ENCODE results near the gene NCAM1. TPM values are rescaled to one million over a fixed set of nuclear protein-coding genes. Genes with fewer than 3 reads are reported as not detected.

NCAM1 gene
- total RNA-seq, 1 experiment from 2014 or later = 5.9 TPM

DNA sequence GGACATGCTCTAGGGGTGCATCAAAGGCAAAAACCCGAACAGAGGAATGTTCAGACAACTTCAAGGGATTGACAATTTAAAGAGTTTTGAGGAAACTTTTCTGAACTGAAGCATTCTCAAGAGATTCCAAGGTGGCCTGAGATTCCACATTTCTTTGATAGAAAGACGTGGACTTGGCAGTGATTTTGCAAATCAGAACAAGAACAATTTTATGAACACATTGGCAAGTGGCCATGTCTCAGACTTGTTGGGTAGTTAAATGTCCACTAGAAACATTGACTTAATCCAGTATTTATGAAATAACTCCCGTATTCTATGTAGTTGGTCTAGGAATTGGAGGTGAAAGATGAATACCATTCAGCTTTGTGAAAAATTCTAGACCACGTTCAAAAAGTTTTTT lies 13.8 kb downstream of the NCAM1 start:
- ATAC-seq (no peak), DNase-seq (ENCODE audit: low spot score) (no peak)
- H3K27ac Mint-ChIP-seq = no peak overlapping the region
- no peak overlapping the region for H3K4me3 Mint-ChIP-seq
- H3K36me3 Mint-ChIP-seq = no peaks in the 10 kb centered on the region
- CTCF ChIA-PET = no interaction called here
- peaks cover 23% of the 10 kb centered on the region for H3K4me1 Mint-ChIP-seq
- H3K9me3 Mint-ChIP-seq = no peaks in the 10 kb centered on the region
- H3K27me3 Mint-ChIP-seq (ENCODE audit: low read depth) = no peaks in the 10 kb centered on the region
- POLR2A ChIA-PET = no interaction called here
- TF ChIP-seq ESRRA (CRISPR knock-in tag; IDR thresholded peaks at IDR 0.05; ENCODE audit: borderline replicate concordance) (no peak), ZNF219 (CRISPR knock-in tag; IDR thresholded peaks at IDR 0.05; ENCODE audit: borderline replicate concordance) (no peak), GABPB1 (CRISPR knock-in tag; IDR thresholded peaks at IDR 0.05) (no peak), NFYB (CRISPR knock-in tag; conservative IDR thresholded peaks at IDR 0.05; ENCODE audit: low read depth) (no peak), GTF2I (CRISPR knock-in tag; conservative IDR thresholded peaks at IDR 0.05) (no peak), ZBTB21 (CRISPR knock-in tag; IDR thresholded peaks at IDR 0.05; ENCODE audit: borderline replicate concordance) (no peak), ZNF121 (CRISPR knock-in tag; IDR thresholded peaks at IDR 0.05) (no peak), MXD4 (CRISPR knock-in tag; IDR thresholded peaks at IDR 0.05; ENCODE audit: borderline replicate concordance) (no peak), ATF1 (CRISPR knock-in tag; IDR thresholded peaks at IDR 0.05) (no peak), IRF2 (CRISPR knock-in tag; IDR thresholded peaks at IDR 0.05; ENCODE audit: borderline replicate concordance, low read depth) (no peak), CREB1 (CRISPR knock-in tag; IDR thresholded peaks at IDR 0.05) (no peak), MYBL2 (CRISPR knock-in tag; IDR thresholded peaks at IDR 0.05) (no peak)
- TF ChIP-seq, protein P1, sequence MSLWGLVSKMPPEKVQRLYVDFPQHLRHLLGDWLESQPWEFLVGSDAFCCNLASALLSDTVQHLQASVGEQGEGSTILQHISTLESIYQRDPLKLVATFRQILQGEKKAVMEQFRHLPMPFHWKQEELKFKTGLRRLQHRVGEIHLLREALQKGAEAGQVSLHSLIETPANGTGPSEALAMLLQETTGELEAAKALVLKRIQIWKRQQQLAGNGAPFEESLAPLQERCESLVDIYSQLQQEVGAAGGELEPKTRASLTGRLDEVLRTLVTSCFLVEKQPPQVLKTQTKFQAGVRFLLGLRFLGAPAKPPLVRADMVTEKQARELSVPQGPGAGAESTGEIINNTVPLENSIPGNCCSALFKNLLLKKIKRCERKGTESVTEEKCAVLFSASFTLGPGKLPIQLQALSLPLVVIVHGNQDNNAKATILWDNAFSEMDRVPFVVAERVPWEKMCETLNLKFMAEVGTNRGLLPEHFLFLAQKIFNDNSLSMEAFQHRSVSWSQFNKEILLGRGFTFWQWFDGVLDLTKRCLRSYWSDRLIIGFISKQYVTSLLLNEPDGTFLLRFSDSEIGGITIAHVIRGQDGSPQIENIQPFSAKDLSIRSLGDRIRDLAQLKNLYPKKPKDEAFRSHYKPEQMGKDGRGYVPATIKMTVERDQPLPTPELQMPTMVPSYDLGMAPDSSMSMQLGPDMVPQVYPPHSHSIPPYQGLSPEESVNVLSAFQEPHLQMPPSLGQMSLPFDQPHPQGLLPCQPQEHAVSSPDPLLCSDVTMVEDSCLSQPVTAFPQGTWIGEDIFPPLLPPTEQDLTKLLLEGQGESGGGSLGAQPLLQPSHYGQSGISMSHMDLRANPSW (CRISPR knock-in tag; conservative IDR thresholded peaks at IDR 0.05; ENCODE audit: low read depth) = no peak
- TF ChIP-seq, protein P2, sequence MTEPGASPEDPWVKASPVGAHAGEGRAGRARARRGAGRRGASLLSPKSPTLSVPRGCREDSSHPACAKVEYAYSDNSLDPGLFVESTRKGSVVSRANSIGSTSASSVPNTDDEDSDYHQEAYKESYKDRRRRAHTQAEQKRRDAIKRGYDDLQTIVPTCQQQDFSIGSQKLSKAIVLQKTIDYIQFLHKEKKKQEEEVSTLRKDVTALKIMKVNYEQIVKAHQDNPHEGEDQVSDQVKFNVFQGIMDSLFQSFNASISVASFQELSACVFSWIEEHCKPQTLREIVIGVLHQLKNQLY (CRISPR knock-in tag; IDR thresholded peaks at IDR 0.05) = no peak
- TF ChIP-seq, protein P3, sequence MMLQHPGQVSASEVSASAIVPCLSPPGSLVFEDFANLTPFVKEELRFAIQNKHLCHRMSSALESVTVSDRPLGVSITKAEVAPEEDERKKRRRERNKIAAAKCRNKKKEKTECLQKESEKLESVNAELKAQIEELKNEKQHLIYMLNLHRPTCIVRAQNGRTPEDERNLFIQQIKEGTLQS (CRISPR knock-in tag; conservative IDR thresholded peaks at IDR 0.05) = no peak
- TF ChIP-seq, protein P4, sequence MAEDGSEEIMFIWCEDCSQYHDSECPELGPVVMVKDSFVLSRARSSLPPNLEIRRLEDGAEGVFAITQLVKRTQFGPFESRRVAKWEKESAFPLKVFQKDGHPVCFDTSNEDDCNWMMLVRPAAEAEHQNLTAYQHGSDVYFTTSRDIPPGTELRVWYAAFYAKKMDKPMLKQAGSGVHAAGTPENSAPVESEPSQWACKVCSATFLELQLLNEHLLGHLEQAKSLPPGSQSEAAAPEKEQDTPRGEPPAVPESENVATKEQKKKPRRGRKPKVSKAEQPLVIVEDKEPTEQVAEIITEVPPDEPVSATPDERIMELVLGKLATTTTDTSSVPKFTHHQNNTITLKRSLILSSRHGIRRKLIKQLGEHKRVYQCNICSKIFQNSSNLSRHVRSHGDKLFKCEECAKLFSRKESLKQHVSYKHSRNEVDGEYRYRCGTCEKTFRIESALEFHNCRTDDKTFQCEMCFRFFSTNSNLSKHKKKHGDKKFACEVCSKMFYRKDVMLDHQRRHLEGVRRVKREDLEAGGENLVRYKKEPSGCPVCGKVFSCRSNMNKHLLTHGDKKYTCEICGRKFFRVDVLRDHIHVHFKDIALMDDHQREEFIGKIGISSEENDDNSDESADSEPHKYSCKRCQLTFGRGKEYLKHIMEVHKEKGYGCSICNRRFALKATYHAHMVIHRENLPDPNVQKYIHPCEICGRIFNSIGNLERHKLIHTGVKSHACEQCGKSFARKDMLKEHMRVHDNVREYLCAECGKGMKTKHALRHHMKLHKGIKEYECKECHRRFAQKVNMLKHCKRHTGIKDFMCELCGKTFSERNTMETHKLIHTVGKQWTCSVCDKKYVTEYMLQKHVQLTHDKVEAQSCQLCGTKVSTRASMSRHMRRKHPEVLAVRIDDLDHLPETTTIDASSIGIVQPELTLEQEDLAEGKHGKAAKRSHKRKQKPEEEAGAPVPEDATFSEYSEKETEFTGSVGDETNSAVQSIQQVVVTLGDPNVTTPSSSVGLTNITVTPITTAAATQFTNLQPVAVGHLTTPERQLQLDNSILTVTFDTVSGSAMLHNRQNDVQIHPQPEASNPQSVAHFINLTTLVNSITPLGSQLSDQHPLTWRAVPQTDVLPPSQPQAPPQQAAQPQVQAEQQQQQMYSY (CRISPR knock-in tag; IDR thresholded peaks at IDR 0.05) = no peak
- TF ChIP-seq, protein P5, sequence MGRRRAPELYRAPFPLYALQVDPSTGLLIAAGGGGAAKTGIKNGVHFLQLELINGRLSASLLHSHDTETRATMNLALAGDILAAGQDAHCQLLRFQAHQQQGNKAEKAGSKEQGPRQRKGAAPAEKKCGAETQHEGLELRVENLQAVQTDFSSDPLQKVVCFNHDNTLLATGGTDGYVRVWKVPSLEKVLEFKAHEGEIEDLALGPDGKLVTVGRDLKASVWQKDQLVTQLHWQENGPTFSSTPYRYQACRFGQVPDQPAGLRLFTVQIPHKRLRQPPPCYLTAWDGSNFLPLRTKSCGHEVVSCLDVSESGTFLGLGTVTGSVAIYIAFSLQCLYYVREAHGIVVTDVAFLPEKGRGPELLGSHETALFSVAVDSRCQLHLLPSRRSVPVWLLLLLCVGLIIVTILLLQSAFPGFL (CRISPR knock-in tag; IDR thresholded peaks at IDR 0.05; ENCODE audit: borderline replicate concordance) = no peak
- TF ChIP-seq, protein P6, sequence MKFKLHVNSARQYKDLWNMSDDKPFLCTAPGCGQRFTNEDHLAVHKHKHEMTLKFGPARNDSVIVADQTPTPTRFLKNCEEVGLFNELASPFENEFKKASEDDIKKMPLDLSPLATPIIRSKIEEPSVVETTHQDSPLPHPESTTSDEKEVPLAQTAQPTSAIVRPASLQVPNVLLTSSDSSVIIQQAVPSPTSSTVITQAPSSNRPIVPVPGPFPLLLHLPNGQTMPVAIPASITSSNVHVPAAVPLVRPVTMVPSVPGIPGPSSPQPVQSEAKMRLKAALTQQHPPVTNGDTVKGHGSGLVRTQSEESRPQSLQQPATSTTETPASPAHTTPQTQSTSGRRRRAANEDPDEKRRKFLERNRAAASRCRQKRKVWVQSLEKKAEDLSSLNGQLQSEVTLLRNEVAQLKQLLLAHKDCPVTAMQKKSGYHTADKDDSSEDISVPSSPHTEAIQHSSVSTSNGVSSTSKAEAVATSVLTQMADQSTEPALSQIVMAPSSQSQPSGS (CRISPR knock-in tag; IDR thresholded peaks at IDR 0.05; ENCODE audit: borderline replicate concordance, low read depth) = no peak
- TF ChIP-seq, protein P7, sequence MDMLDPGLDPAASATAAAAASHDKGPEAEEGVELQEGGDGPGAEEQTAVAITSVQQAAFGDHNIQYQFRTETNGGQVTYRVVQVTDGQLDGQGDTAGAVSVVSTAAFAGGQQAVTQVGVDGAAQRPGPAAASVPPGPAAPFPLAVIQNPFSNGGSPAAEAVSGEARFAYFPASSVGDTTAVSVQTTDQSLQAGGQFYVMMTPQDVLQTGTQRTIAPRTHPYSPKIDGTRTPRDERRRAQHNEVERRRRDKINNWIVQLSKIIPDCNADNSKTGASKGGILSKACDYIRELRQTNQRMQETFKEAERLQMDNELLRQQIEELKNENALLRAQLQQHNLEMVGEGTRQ (CRISPR knock-in tag; IDR thresholded peaks at IDR 0.05) = no peak
